Esophagus muscularis mucosa (tissue), 4 donors: Measurements from ENCODE around the gene ITGA2B. TPM values are rescaled to one million over a fixed set of nuclear protein-coding genes. Genes with fewer than 3 reads are reported as not detected.
A peak's percentile ranks its signal among the peaks of the same experiment; 100 is the strongest.
"Not testable (repeated sequence)": the region's sequence is repeated elsewhere in the genome, so short reads cannot be mapped to it uniquely, and the experiment has no call there.

Experiments used
- DNase-seq: peaks from one replicate; pipeline ENCODE4 v3.0.0-alpha.2; 2017; ENCODE audit errors: extremely low spot score
- H3K27ac ChIP-seq, 4 donors: fragments of 200-600 bp; sonication (generic); replicated peaks in 1 of 4; 1 replicate in 3 of 4; 2 replicates in 1 of 4; pipeline ENCODE4 v1.5.1; 2016 to 2019; ENCODE audit warnings: mild to moderate bottlenecking in 1 of 4
- H3K27me3 ChIP-seq, 4 donors: fragments of 200-600 bp; sonication (generic); one replicate each; pipeline versions ENCODE4 v1.5.1 to v1.6.0; 2016 to 2019
- H3K36me3 ChIP-seq, 4 donors: fragments of 200-600 bp; sonication (generic); one replicate each; pipeline ENCODE4 v1.5.1; 2016 to 2019
- H3K4me1 ChIP-seq, 4 donors: fragments of 200-600 bp; sonication (generic); one replicate each; pipeline ENCODE4 v1.5.1; 2016 to 2019
- H3K4me3 ChIP-seq, 4 donors: fragments of 200-600 bp; sonication (generic); 1 replicate in 2 of 4; 2 replicates in 2 of 4; pipeline ENCODE4 v1.5.1; 2016 to 2019; ENCODE audit warnings: mild to moderate bottlenecking in 4 of 4, moderate library complexity in 1 of 4
- H3K9me3 ChIP-seq, 4 donors: fragments of 200-600 bp; sonication (generic); 1 replicate in 3 of 4; 2 replicates in 1 of 4; pipeline ENCODE4 v1.5.1; 2016 to 2019
- EP300 ChIP-seq: sonication (generic); formaldehyde crosslinking; IDR thresholded peaks from one replicate; pipeline ENCODE4 v1.6.1; 2017; ENCODE audit warnings: antibody characterized with exemption
- POLR2A ChIP-seq: fragments of 450-650 bp; IDR thresholded peaks from one replicate; pipeline ENCODE4 v1.6.1; 2017; ENCODE audit warnings: antibody characterized with exemption, moderate library complexity, mild to moderate bottlenecking, low read depth
- POLR2AphosphoS5 ChIP-seq, 2 donors: sonication (generic); formaldehyde crosslinking; IDR thresholded peaks; one replicate each; pipeline ENCODE4 v1.6.1; 2017; ENCODE audit warnings: antibody characterized with exemption in 2 of 2
- WGBS: methylation state at CpG from one replicate; pipeline ENCODE4 v1.1.5; 2018; 5-methylcytosine and 5-hydroxymethylcytosine counted together
- intact Hi-C: fragments of 100-400 bp; cut with DNase I; formaldehyde crosslinking; loops from one replicate; pipeline ENCODE4 v1.15.1; 2023
- total RNA-seq, 4 donors: library from RNA; depleted of rRNA; stranded (reverse); fragments of >200 nt; gene quantifications; one replicate each; pipeline versions ENCODE4 v1.1.0 to v1.2.1, GENCODE V29; 2016
- TF ChIP-seq, protein P1 (sequence below), 3 experiments: fragments of 200-600 bp in 2 of 3; fragments of 450-650 bp in 1 of 3; sonication (generic) in 2 of 3; IDR thresholded peaks; one replicate each; pipeline ENCODE4 v1.5.1; 2017 to 2019; ENCODE audit warnings: antibody characterized with exemption in 3 of 3, mild to moderate bottlenecking in 2 of 3, moderate library complexity in 1 of 3

Gene ITGA2B
- total RNA-seq, 4 donors from 2014 or later, result 0.42 to 1.7 (median 1.0) TPM

DNA sequence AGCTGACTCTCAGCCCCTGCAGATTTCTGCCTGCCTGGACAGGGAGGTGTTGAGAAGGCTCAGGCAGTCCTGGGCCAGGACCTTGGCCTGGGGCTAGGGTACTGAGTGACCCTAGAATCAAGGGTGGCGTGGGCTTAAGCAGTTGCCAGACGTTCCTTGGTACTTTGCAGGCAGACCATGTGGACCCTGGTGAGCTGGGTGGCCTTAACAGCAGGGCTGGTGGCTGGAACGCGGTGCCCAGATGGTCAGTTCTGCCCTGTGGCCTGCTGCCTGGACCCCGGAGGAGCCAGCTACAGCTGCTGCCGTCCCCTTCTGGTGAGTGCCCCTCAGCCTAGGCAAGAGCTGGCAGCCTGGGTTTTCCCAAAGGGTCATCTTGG is 40.5 kb downstream of the ITGA2B start:
- 90% methylated on average over 2 of the region's 6 CpGs for WGBS
- Histone ChIP-seq H3K9me3 (no peaks in the 10 kb centered on the region), H3K27ac (no peak overlapping the region), H3K4me1 (peaks cover 14 to 37% (median 32%) of the 10 kb centered on the region in 4 donors), H3K27me3 (no peaks in the 10 kb centered on the region), H3K36me3 (peaks cover 22 to 53% (median 47%) of the 10 kb centered on the region in 4 donors), H3K4me3 (no peak overlapping the region)
- intact Hi-C loops, result no loop called here
- TF ChIP-seq, protein P1, sequence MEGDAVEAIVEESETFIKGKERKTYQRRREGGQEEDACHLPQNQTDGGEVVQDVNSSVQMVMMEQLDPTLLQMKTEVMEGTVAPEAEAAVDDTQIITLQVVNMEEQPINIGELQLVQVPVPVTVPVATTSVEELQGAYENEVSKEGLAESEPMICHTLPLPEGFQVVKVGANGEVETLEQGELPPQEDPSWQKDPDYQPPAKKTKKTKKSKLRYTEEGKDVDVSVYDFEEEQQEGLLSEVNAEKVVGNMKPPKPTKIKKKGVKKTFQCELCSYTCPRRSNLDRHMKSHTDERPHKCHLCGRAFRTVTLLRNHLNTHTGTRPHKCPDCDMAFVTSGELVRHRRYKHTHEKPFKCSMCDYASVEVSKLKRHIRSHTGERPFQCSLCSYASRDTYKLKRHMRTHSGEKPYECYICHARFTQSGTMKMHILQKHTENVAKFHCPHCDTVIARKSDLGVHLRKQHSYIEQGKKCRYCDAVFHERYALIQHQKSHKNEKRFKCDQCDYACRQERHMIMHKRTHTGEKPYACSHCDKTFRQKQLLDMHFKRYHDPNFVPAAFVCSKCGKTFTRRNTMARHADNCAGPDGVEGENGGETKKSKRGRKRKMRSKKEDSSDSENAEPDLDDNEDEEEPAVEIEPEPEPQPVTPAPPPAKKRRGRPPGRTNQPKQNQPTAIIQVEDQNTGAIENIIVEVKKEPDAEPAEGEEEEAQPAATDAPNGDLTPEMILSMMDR (IDR thresholded peaks at IDR 0.05), result no peak
- no peak for TF ChIP-seq EP300
- TF ChIP-seq POLR2A, result no peak
- no peak for TF ChIP-seq POLR2AphosphoS5 (IDR thresholded peaks at IDR 0.05)
- no peak for DNase-seq

DNA sequence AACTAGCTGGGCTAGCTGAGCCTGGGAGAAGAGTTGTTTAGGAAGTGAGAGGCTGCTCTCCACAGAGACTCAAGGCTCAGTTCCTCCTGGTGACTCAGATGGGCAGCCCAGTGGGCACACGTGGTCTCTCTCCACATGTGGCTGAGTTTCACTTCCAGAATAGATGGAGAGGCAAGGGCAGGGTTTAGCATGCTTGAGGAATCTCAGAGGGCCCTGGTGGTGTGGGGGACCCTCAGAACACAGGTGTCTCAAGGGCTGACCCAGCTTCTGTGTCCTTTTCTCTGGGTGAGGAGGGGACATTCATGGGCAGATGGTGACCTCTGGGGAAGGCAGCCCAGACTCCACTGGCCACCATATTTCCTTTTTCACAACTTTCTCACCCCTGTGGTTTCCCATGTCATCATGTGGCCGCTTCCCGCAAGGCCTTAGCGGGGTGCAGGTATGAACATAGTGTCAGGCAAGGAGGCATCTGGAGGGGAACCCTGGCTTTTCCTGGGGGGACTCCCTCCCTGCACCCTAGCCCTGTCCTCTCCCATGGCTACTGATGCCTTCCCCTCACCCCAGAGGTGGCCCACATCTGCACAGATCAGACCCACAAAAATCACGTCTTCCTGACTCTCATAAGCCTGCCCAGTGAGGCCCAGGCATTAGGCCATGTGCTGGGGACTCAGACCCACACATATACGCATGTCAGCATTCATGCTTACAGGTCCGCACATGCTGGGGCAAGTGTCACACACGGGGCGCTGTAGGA is 41.0 kb downstream of the ITGA2B start:
- Histone ChIP-seq H3K36me3 (peaks cover 22 to 53% (median 47%) of the 10 kb centered on the region in 4 donors), H3K9me3 (no peaks in the 10 kb centered on the region), H3K27me3 (no peaks in the 10 kb centered on the region), H3K27ac (no peak overlapping the region), H3K4me1 (peaks cover 14 to 36% (median 29%) of the 10 kb centered on the region in 4 donors), H3K4me3 (no peak overlapping the region)
- WGBS, result 83% methylated on average over 4 of the region's 9 CpGs
- intact Hi-C loops, result no loop called here
- no peak for TF ChIP-seq POLR2A
- TF ChIP-seq EP300, result no peak
- TF ChIP-seq, protein P1 (IDR thresholded peaks at IDR 0.05), result no peak
- no peak for TF ChIP-seq POLR2AphosphoS5 (IDR thresholded peaks at IDR 0.05)
- no peak for DNase-seq

DNA sequence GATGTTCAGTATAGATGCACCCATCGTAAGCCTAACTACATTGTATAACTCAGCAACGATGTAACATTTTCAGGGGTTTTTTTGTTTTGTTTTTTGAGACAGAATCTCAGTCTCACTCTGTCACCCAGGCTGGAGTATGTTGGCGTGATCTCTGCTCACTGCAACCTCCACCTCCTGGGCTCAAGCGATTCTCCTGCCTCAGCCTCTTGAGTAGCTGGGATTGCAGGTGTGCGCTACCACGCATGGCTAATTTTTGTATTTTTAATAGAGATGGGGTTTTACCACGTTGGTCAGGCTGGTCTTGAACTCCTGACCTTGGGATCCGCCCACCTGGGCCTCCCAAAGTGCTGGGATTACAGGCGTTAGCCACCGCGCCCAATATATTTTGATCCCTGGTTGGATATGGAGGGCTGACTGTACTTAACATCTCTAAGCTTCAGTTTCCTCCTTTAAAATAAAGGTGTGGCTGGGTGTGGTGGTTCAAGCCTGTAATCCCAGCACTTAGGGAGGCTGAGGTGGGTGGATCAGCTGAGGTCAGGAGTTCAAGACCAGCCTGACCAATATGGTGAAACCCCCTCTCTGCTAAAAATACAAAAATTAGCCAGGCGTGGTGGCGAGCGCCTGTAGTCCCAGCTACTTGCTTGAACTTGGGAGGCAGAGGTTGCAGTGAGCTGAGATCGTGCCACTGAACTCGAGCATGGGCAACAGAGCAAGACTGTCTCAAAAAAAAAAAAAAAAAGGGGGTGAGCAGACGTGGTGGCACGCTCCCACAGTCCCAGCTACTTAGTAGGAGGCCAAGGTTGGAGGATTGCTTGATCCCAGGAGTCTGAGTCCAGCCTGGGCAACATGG is 42.0 kb downstream of the ITGA2B start:
- DNase-seq, H3K27me3 ChIP-seq, H3K9me3 ChIP-seq, intact Hi-C loops, H3K27ac ChIP-seq, H3K4me3 ChIP-seq: not testable (repeated sequence)
- H3K4me1 ChIP-seq, result peaks cover 14 to 32% (median 25%) of the 10 kb centered on the region in 4 donors
- WGBS, result 78% methylated on average over 18 of the region's 18 CpGs
- peaks cover 19 to 44% (median 39%) of the 10 kb centered on the region in 4 donors for H3K36me3 ChIP-seq

DNA sequence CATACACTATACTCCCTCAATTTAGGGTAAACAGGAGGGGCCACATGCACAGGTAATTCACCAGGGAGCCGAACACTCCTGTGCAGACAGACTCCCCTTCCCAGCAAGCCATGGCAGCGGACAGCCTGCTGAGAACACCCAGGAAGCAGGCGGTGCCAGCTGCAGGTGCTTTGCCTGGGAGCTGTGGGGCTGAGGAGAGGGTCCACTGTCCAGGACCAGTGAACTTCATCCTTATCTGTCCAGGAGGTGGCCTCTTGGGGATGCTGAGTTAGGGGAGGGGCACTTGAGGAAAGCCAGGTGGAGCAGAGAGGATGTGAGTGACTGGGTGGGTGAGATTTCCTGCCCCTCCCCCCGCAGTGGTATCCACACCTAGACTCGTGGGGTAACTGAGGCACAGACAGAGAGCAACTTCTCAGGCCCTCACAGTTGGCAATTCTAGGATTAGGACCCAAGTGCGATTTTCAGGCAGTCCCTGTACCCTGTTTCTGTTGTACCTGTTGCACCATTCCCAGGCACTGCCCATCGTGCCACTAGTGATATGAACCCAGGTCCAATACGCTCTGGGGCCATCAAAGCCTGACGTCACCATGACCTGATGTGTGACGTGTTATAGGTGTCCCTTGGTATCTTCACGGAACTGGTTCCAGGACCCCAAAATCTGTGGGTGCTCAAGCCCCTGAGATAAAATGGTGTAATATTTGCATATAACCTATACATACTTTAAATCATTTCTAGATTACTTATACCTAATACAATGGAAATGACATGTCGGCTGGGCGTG is 43.2 kb downstream of the ITGA2B start:
- no peak for DNase-seq
- Histone ChIP-seq H3K9me3 (no peaks in the 10 kb centered on the region), H3K36me3 (peaks cover 7 to 32% (median 27%) of the 10 kb centered on the region in 4 donors), H3K4me1 (peaks cover 14 to 32% (median 25%) of the 10 kb centered on the region in 4 donors), H3K4me3 (peak overlapping the region; percentile 73 to 87 (median 82)), H3K27ac (peak overlapping the region; percentile 84 to 90 (median 87)), H3K27me3 (no peaks in the 10 kb centered on the region)
- 80% methylated on average over 6 of the region's 13 CpGs for WGBS
- no peak for TF ChIP-seq POLR2A
- intact Hi-C loops, result no loop called here

DNA sequence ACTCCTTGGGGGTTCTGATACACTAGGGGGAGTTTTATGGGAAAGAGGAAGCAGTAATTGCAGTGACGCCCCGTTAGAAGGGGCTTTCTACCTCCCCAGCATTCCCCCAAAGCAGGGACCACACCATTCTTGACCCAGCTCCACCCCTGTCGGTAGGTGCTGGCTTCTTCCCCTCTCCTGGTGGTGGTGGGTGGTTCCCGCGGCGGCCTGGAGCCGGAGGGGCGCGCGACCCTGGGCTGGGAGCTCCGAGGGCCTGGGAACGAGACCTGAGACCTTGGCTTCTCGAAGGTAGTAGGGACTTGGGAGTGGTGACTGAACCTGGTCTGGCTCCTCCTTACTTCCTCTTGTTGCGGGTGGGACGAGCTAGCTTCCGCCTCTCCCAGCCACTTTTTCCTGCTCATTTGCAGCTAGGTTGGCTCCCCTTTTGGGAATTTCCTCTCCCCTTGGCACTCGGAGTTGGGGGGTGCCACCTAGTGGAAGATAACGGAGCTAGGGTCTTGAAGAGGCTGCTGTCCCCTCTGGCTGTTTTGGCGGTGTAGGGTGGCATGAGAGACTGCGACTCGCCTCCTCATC is 43.9 kb downstream of the ITGA2B start:
- TF ChIP-seq, protein P1 (IDR thresholded peaks at IDR 0.05), result peak in 2 of 3 experiments; percentile 35 to 49
- no peak for TF ChIP-seq EP300
- peak overlapping the region; percentile 84 to 90 (median 87) for H3K27ac ChIP-seq
- intact Hi-C loops, result no loop called here
- H3K4me1 ChIP-seq, result peaks cover 14 to 32% (median 25%) of the 10 kb centered on the region in 4 donors
- peaks cover 0 to 25% (median 20%) of the 10 kb centered on the region in 4 donors for H3K36me3 ChIP-seq
- H3K4me3 ChIP-seq, result peak overlapping the region; percentile 73 to 87 (median 82)
- 3% methylated on average over 15 of the region's 21 CpGs for WGBS
- DNase-seq, result no peak
- H3K27me3 ChIP-seq, result no peaks in the 10 kb centered on the region
- H3K9me3 ChIP-seq, result no peaks in the 10 kb centered on the region
